AG04450 (cell line): ENCODE results near the gene HMBS. TPM values are rescaled to one million over a fixed set of nuclear protein-coding genes. Genes with fewer than 3 reads are reported as not detected.
A peak's percentile ranks its signal among the peaks of the same experiment; 100 is the strongest.

Experiments
- CTCF ChIA-PET: fragments of 300-600, 350-600 bp; formaldehyde crosslinking; extraction: SDS; loops from one replicate; lab custom pipeline; 2022; ENCODE audit warnings: antibody characterized with exemption, inconsistent platforms; lab: Charles Lee
- POLR2A ChIA-PET: fragments of 350-600 bp; formaldehyde crosslinking; extraction: SDS; loops from one replicate; lab custom pipeline; 2021; ENCODE audit warnings: antibody characterized with exemption, inconsistent platforms; lab: Yijun Ruan, JAX
- DNase-seq: peaks from one replicate; pipeline ENCODE4 v3.0.0-alpha.2; 2011; ENCODE audit warnings: low read depth, low spot score
- H3K27ac ChIP-seq: one replicate; pipeline ENCODE4 v1.5.1; 2012; ENCODE audit warnings: low read depth, low read length, control low read depth
- H3K27me3 ChIP-seq: one replicate; pipeline ENCODE4 v1.6.0; 2012; ENCODE audit warnings: low read length; ENCODE audit not compliant: control insufficient read depth, insufficient read depth
- H3K4me3 ChIP-seq: 2 replicates; pipeline ENCODE4 v1.5.1; 2011; ENCODE audit warnings: mild to moderate bottlenecking, low read depth, low read length, control low read depth
- H3K9me3 ChIP-seq: 2 replicates; pipeline ENCODE4 v1.5.1; 2012; ENCODE audit warnings: low read length; ENCODE audit not compliant: control insufficient read depth, insufficient read depth
- CTCF ChIP-seq: IDR thresholded peaks from 2 replicates; pipeline ENCODE4 v1.5.1; 2011; ENCODE audit warnings: low read depth, low read length, control low read depth, inconsistent platforms
- polyA plus RNA-seq: library from polyadenylated mRNA; depleted of rRNA; stranded (reverse); fragments of >200 nt; gene quantifications from 2 replicates; pipeline ENCODE4 v1.2.3, GENCODE V29; 2011

The HMBS gene
- polyA plus RNA-seq, 1 experiment = 38.5 TPM

DNA sequence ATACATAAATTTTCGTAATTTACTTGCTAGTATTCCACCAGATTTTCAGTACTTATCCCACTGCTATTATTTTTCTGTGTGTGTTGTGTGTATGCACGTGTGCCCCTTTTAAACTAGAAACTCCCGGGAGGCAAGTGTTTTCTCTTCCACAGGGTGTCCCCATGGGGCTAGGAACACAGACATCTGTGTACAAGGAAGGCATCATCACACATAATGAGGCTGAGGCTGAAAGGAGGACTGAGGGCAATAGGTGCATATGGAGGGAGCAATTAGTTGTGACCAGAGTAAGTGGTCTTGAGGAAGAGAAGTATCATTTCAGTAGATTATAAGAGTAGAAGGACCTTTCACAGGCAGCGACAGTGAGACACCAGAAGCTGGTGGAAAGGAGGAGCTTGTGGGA is 19.1 kb downstream of the HMBS start:
- Histone ChIP-seq H3K27me3 (no peaks in the 10 kb centered on the region), H3K27ac (no peak overlapping the region), H3K4me3 (no peak overlapping the region), H3K9me3 (no peaks in the 10 kb centered on the region)
- POLR2A ChIA-PET = no interaction called here
- no peak for TF ChIP-seq CTCF
- DNase-seq = no peak
- CTCF ChIA-PET = interaction anchor here (1.1 to 1.7 kb wide), 2 partner anchors 93 to 102 kb away, joined by 5 to 6 read pairs; partner anchors contain the start of gene CBL

GRCh38 chr11:119106564-119107537 is 22.2 kb downstream of the HMBS start, which contains the start of gene C2CD2L:
C2CD2L (plus strand) TSS chr11:119107344; CDS start chr11:119107742, 398 bp downstream.
- POLR2A ChIA-PET = interaction anchor here (0.7 to 2.4 kb wide), 4 partner anchors 12 to 232 kb away, joined by 3 to 23 read pairs (median 7); partner anchors contain the start of gene HINFP
- H3K27ac ChIP-seq = peak within 1 kb of the TSS; percentile 39

GRCh38 chr11:119107538-119108145 is 23.0 kb downstream of the HMBS start:
- no peak for TF ChIP-seq CTCF
- no peaks in the 10 kb centered on the region for H3K27me3 ChIP-seq
- H3K9me3 ChIP-seq = no peaks in the 10 kb centered on the region
- POLR2A ChIA-PET = interaction anchor here (1.9 to 2.4 kb wide), 2 partner anchors 13 kb away, joined by 11 to 23 read pairs; partner anchors contain the start of gene HINFP
- peak overlapping the region; percentile 80 for H3K4me3 ChIP-seq
- DNase-seq = no peak
- H3K27ac ChIP-seq = no peak overlapping the region
- CTCF ChIA-PET = interaction anchor here (0.9 to 2.3 kb wide), 3 partner anchors 89 to 249 kb away, joined by 3 to 8 read pairs (median 5); partner anchors contain the start of gene CBL

More at GRCh38 chr11:119106564-119107537, 22.2 kb downstream of the HMBS start, which contains the start of gene C2CD2L:
- TF ChIP-seq CTCF = no peak
- CTCF ChIA-PET = interaction anchor here (0.7 to 2.3 kb wide), 6 partner anchors 12 to 249 kb away, joined by 3 to 8 read pairs (median 4); partner anchors contain the start of gene CBL
- peak within 1 kb of the TSS; percentile 80 for H3K4me3 ChIP-seq
- H3K9me3 ChIP-seq = no peaks in the 10 kb centered on the region
- peak; percentile 64 for DNase-seq
- H3K27me3 ChIP-seq = no peaks in the 10 kb centered on the region

DNA sequence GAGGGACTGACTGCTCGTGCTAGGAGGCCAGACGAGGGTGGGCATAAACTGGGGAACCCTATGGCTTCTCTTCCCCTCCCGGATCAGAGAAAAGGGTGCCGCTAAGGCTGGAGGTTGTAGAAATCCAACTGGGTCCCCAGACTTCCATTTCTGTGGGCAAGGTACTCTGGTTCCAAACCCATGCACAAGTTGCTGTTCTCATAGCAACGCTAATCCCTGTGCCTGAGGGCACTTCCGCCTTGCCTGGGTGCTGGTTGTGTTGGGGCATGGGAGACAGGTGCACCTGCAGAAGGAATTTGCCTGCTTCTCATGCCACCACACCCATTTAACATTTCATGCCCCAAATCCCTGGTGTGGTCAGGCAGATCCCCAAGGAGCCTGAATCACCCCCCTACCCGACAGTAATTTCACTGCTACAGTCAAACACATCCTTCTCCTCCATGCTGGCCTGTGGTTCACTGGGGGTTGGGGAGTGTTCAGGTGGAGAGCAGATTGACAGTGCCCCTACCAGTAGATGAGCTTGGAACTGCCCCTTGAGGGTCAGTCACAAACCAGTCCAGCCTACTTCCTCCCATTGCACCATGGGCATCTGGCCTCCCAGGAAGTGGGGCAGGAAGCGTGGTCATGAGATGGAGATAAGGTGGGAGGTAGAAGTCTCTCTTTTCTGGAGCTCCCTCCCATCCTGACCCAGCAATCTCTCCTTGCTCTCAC is 23.6 kb downstream of the HMBS start:
- ChIA-PET CTCF (interaction anchor here (1.2 to 2.3 kb wide), 6 partner anchors 14 to 97 kb away, joined by 3 to 11 read pairs (median 6); partner anchors contain the start of gene CBL), POLR2A (interaction anchor here (1.9 to 2.4 kb wide), 2 partner anchors 12 to 13 kb away, joined by 11 to 23 read pairs; partner anchors contain the start of gene HINFP)
- peak overlapping the region; percentile 80 for H3K4me3 ChIP-seq
- H3K9me3 ChIP-seq = no peaks in the 10 kb centered on the region
- H3K27me3 ChIP-seq = no peaks in the 10 kb centered on the region
- no peak overlapping the region for H3K27ac ChIP-seq
- TF ChIP-seq CTCF = no peak
- no peak for DNase-seq
